GM18873 (cell line): ENCODE results near the gene KLHL17.
"Not testable (repeated sequence)": the region's sequence is repeated elsewhere in the genome, so short reads cannot be mapped to it uniquely, and the experiment has no call there.

Experiments used
- ATAC-seq: cut with Tn5 transposase; IDR thresholded peaks from one replicate; pipeline ENCODE4 v1.9.1; 2021; ENCODE audit warnings: mild to moderate bottlenecking, moderate library complexity, moderate number of reproducible peaks; ENCODE audit not compliant: unreplicated experiment, low FRiP score

KLHL17 gene

DNA sequence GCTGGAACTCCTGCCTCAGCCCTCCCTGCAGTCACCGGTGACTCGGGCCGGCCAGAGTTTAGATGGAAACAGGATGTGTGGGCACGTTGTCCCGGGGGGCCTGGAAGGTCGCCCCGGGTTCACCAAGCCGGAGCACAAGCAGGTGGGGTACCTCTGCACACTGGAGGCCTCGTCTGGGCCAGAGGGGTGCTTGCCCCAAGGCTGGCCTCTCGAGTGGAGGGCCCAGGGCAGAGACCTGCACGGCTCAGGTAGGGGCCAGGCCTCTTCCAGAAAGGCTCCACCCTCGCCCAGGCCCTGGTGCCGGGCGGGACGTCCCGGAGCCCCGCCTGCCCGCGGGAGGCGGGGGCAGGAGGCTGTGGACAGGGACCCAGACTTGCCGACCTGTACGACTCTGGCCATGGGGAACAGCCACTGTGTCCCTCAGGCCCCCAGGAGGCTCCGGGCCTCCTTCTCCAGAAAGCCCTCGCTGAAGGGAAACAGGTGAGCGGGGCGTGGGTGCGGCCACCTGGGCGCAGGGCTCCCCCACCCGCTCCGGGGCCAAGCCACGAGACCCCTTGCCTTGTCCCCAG lies 5.8 kb downstream of the KLHL17 start, which contains the start of gene PLEKHN1:
Gene PLEKHN1 (plus strand): TSS at position 348 of the 569 bp plus-strand sequence. CDS start 50 bp downstream, at position 398.
- ATAC-seq = no peak

DNA sequence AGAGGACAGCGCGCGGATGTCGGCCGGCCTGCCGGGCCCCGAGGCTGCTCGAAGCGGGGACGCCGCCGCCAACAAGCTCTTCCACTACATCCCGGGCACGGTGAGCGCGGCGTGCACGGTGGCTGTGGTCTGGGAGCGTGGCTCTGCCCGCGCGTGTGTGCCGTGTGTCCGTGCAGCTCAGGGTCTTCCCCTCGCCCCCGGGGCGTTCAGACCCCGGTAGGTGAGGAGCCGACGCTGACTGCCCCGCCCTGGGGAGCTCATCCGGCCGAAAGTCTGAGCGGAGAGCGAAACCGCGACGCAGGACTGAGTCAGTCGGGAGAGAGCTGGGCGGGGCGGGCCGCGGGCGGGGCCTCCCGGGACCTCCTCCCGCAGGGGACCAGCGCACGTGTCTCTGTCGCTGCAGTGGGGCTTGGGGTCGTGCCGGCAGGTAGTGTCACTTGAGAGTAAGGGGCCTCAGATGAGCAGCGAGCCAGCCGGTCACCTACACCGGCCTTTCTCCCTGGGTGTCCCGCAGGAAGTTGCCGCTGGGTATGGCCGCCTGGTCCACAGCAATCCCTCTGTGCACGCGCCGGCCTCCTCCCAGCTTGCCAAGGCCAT lies 6.4 kb downstream of the KLHL17 start:
- ATAC-seq = no peak

DNA sequence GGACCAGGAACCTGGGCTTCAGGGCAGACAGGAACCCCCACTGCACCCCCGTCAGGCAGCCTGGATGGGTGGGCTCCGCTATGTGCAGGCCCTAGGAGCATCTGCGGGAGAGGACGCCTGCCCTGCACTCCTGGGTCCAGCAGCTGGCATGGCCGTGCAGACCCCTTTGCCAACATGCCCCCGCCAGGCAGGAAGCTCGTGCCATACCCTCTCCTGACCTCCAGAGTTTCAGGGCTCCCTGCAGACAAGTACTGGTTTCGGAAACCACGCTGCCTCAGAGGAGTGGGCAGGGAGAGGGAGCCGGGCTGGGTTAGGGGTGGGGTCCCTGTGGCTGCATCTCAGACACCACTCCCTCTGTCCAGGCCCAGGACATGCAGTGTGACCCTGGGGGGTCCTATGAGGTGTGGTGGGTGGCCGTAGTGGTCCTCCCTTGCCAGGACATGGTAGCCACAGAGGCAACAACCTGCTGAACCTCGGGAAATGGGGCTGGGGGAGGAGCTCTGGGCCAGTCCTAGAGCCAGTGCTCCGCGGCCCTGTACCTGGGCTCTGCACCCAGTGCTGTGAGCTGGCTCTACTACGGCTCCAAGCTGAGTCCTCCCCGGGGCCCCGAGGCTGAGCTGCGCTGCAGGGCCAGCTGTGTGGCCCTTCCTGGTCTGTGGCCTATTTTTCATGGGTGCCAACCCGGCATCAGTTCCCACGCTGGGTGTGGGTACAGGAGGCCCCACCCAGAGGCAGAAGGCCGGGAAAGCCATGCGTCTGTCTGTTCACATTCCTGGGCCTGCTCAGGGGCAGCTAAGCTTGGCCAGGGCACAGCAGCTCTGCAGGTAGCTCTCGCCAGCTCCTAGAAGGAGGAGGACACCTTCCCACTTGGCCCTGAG lies 7.3 kb downstream of the KLHL17 start:
- ATAC-seq = no peak

DNA sequence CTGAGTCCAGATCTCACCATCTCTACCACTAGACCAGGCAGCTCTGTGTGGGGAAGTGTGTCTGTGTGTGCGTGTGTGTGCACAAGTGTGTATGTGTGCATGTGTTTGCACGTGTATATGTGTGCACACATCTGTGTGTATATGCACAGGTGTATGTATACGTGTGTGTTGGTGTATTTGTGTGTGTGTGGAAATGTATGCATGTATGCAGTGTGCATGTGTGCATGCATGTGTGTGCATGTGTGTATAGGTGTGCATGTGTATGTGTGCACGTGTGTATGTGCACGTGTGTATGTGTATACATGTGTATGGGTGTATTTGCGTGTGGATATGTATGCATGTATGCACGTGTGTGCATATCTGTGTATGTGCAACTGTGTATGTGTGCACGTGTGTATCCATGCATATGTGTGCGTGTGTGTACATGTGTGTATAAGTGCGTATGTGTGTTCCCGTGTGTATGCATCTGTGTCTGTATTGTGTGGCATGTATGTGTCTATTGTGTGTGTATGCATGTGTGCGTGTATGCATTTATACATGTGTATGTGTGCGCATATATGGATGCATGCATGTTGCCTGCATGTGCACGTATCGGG lies 9.0 kb downstream of the KLHL17 start:
- ATAC-seq = no peak

DNA sequence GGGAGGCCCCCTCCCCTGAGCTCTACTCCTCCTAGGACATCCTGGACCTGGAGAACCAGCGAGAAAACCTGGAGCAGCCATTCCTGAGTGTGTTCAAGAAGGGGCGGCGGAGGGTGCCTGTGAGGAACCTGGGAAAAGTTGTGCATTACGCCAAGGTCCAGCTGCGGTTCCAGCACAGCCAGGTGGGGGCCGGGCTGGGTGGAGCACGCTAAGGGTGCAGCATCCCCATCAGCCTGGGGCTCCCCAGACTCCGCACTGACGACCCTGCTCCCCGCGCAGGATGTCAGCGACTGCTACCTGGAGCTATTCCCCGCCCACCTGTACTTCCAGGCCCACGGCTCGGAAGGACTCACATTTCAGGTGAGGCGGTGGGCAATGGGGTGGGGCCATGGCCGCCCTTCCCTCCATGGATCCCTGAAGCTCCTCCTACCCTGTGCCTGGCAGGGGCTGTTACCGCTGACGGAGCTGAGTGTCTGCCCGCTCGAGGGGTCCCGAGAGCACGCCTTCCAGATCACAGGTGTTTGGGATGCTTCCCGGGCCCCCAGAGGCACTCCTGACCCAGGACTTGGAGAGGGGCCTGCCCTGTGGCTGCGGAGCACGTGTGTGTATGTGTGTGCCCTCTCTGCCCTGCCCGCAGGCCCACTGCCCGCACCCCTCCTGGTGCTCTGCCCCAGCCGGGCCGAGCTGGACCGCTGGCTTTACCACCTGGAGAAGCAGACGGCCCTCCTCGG lies 10.0 kb downstream of the KLHL17 start:
- ATAC-seq = no peak

DNA sequence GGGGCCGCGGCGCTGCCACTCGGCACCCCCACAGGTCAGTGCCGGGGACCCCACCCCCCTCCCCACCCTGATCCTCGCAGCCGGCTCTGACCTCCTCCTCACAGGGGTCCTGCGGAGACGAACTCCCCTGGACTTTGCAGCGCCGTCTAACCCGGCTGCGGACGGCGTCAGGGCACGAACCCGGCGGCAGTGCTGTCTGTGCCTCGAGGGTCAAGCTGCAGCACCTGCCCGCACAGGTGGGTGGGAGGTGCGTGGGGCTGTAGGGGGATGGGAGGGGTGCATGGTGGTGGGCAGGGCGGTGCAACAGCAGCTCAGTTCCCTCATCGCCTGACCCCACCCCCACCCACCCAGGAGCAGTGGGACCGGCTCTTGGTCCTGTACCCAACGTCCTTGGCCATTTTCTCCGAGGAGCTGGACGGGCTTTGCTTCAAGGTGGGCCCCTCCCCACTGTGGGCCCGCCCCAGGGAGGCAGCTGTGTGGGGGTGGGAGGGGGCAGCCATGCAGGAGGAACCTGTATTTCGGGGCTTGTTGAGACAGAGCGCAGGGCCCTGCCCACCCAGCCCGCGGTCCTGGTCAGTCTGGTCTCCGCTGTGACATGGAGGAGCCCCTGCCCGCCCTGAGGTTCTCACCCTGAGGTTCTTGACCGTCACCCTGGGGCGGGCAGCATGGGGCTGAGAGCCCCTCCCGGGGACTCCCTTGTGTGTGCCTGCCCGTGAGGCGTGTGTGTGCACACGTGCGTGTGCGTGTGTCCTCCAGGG lies 10.8 kb downstream of the KLHL17 start:
- no peak for ATAC-seq

DNA sequence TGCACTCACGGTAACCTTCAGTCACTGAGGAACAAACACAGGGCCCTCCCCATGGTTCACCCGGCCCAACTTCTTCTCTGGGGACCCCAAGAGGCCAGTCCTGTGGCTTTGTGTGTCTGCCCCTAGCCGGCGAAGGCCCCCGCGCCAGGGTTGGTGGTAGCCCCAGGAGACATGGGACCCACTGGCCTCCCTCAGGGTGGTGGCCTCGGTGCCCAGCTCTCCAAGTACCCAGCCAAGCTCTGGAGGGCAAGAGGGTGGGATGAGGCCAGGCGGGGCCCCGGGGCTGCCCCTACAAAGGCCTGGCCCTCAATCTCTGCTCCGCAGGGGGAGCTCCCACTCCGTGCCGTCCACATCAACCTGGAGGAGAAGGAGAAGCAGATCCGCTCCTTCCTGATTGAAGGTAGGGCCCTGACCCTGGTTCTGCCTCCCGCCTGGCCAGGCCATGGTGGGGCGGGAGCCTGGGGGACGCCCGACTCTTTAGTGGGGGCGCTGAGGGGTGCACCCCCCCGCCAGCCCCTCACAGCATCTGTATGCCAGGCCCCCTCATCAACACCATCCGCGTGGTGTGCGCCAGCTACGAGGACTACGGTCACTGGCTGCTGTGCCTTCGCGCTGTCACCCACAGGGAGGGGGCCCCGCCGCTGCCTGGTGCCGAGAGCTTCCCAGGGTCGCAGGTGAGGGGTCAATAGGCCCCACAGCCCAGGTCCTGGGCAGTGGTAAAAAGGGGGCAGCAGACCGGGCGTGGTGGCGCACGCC lies 11.5 kb downstream of the KLHL17 start:
- no peak for ATAC-seq

DNA sequence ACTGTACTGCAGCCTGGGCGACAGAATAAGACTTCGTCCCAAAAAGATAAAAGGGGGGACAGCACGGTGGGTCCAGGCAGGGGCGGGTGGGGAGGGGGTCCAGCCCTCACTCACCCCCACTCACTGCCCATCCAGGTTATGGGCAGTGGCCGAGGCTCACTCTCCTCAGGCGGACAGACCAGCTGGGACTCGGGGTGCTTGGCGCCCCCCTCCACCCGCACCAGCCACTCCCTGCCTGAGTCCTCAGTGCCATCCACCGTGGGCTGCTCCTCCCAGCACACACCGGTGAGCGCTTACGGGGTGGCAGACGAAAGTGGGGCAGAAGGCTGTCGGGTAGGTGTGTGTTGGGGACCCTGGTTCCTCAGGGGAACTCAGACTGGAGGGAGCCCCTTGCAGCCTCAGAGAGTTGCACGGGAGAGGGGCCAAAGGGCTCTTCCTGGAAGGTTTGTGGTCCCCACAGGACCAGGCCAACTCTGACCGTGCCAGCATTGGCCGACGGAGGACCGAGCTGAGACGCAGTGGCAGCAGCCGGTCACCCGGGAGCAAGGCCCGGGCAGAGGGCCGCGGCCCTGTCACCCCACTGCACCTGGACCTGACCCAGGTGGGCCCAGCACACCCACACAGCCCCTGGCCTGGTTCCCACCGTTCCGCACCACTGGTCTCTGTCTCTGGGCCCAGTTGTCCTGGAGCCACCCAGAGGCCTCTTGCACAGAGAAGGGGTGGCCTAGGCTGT lies 12.5 kb downstream of the KLHL17 start:
- no peak for ATAC-seq

DNA sequence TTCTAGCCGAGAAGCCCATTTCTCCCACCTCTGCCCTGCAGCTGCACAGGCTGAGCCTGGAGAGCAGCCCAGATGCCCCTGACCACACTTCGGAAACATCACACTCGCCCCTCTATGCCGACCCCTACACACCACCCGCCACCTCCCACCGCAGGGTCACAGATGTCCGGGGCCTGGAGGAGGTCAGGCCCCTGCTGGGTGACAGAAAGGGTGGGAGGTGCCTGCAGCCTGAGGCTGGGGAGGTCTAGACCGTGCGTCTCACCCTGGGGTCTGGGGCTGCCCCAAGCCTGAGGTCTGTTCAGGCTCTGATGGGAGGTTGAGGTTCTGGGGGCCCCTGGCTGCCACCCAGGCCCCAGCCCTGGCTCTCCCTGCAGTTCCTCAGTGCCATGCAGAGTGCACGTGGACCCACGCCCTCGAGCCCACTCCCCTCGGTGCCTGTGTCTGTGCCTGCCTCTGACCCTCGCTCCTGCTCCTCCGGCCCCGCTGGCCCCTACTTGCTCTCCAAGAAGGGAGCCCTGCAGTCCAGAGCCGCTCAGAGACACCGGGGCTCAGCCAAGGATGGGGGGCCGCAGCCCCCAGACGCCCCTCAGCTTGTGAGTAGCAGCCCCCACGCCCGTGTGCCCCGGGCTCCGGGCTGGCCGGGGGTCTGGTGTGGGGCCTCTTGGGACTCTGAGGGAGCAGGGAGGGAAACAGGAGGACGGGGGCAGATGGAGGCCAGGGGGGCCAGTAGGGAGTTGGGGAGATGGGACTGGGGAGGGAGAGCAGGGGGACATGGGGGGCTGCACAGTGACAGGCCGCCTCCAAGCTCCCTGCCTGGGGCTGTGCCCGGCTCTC lies 13.3 kb downstream of the KLHL17 start:
- no peak for ATAC-seq

DNA sequence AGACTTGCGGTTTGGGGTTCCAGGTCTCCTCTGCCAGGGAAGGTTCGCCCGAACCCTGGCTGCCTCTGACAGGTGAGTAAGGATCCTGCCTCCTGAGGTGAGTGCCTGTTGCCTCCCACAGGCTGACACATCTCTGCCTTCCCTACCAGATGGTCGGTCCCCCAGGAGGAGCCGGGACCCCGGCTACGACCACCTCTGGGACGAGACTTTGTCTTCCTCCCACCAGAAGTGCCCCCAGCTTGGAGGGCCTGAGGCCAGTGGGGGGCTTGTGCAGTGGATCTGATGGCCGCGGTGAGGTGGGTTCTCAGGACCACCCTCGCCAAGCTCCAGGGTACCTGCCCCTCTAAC lies 13.9 kb downstream of the KLHL17 start:
- no peak for ATAC-seq

DNA sequence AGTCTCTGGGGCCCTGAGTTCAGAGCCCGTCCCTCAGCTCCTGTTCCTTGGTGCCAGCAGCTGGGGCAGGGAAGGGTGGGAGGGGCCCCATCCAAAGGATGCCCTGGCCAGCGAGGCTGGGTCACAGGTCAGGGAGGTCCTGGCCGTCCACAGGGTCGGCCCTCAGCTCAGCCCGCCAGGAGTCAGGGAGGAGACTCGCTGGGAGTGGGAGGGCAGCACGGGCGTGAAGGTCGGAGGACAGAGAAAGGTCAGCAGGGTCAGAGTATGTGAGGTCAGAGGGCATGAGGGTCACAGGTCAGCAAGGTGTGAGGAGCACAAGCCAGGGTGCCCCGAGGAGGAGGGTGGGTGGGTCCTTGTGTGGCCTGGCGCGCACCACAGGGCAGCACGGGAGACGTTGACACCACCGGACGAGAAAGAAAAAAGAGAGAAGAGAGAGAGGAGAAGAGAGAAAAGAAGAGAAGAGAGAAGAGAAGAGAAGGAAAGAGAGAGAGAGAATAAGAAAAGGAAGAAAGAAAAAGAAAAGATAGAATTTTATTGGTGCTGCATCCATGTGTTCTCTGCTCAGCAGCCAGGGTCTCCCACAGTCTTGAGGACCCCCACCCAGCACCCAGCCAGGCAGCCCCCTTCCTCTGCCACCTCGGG lies 14.4 kb downstream of the KLHL17 start:
- ATAC-seq = no peak

DNA sequence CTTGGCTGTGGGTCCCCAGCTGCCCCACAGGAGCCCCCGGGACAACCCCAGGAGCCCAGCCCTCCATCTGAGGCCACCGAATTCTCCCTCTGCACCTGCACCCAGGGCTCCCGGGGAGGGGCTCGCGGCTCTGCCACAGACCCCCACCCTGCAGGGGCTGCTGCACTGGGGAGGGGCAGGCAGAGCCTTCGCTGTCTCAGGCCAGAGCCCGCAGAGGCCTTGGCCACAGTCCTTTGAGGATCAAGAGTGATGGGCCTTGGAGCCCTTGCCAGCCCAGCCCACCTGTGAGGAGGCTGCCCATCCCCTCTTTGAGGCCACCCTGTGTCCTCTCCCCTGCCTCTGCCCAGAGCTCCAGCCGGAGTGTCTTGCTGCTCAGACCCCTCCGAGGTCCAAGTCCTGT lies 15.0 kb downstream of the KLHL17 start:
- ATAC-seq = no peak

DNA sequence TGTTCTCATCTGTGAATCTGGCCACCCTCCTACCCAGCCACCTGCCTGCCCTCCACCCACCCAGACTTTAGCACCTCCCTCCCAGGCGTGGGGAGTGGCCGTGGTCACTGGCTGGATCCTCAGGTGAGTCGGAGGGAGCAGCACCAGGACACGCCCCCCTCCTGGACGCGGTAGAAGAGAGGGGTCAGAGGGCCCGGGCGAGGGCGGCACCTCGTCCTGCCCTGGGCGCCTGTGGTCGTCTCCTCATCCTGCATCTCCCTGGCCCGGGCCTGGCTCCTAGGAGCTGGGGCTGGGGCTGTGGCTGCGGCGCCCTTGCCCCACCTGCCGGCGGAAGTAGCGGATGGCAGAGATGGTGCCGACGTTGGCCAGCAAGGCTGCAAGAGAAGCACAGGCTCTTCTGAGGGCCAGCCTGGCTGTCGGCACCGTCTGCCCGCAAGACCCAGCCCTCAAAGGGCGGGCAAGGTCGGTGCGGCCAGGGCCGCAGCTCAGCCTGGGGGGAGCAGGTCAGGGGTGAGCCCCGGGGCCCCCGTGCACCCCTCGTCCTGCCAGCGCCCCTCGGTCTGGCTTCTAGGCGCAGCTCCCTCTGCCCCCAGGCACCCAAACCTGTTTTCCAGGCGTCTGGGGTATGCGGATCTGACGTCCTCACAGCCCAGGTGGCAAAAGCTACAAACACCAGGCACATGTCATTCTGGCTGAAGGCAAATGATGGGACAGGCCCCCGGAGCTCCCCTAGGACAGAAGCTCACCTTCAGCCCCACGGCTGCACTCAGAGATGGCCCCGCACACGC lies 15.7 kb downstream of the KLHL17 start:
- no peak for ATAC-seq

DNA sequence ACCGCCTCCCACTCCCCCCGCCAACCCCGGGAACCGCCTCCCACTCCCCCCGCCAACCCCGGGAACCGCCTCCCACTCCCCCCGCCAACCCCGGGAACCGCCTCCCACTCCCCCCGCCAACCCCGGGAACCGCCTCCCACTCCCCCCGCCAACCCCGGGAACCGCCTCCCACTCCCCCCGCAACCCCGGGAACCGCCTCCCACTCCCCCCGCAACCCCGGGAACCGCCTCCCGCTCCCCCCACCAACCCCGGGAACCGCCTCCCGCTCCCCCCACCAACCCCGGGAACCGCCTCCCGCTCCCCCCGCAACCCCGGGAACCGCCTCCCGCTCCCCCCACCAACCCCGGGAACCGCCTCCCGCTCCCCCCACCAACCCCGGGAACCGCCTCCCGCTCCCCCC lies 16.4 kb downstream of the KLHL17 start:
- not testable (repeated sequence) for ATAC-seq

DNA sequence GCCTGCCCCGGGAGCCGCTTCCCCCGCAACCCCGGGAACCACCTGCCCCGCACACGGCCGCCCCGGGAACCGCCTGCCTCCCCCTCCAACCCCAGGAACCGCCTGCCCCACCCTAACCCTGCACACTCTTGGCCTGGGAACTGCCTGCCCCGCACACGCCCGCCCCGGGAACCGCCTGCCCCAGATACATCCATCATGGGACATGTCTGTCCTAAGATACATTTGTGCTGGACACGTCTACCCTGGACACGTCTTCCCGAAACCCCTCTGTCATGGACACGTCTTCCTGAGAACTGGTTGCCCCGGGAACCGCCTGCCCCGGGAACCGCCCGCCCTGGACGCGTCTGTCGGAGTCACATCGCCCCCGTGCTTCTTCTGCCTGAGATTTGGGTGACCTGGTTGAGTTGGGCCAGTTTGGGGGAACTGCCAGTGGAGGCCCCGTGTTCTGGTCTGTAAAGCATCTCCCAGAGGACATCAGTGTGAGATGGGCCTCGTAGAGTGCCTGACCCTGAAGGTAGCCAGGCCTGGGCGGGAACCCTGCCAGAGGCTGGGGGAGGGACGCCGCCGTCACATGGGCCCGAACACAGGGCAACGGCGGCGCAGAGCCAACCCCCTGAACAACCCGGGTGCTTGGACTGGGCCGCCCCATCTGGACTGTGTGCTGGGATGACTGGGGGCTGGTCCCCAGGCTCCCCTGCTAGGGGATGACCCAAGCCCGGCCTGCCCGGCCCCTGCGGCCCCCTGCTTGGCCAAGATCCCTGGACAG lies 17.9 kb downstream of the KLHL17 start:
- no peak for ATAC-seq
